ENCODE results near the gene IFNG. TPM values are rescaled to one million over a fixed set of nuclear protein-coding genes. Genes with fewer than 3 reads are reported as not detected.

IFNG gene
- total RNA-seq, 1 experiment from 2014 or later, result not detected

- no peaks in the 10 kb centered on the region for H3K9me3 ChIP-seq (ENCODE audit: control insufficient read depth, low read depth, low read length)
- no peak overlapping the region for H4K5ac ChIP-seq (ENCODE audit: insufficient read length, low read depth, low read length)
- Mint-ChIP-seq H3K4me1 (no peaks in the 10 kb centered on the region), H3K27ac (no peak overlapping the region), H3K36me3 (ENCODE audit: insufficient read depth in 1 of 3, low read depth in 3 of 3) (no peaks in the 10 kb centered on the region), H3K4me3 (no peak overlapping the region), H3K9me3 (no peaks in the 10 kb centered on the region), H3K27me3 (ENCODE audit: low read depth) (no peaks in the 10 kb centered on the region)
- no peak overlapping the region for H2BK5ac ChIP-seq (ENCODE audit: insufficient read length, low read length)
- TF ChIP-seq CTCF (conservative IDR thresholded peaks at IDR 0.05), result no peak
- DNase-seq, result no peak
- no peak overlapping the region for H3K18ac ChIP-seq (ENCODE audit: insufficient read length, low read depth, low read length)
- H2BK15ac ChIP-seq (ENCODE audit: low read depth, low read length), result no peak overlapping the region
- H2BK20ac ChIP-seq (ENCODE audit: low read depth, low read length, poor library complexity, severe bottlenecking), result no peak overlapping the region
- H4K91ac ChIP-seq (ENCODE audit: insufficient read length, low read depth, low read length), result no peak overlapping the region
- H2AFZ ChIP-seq (ENCODE audit: low read length), result no peak overlapping the region
- H3K79me2 ChIP-seq (ENCODE audit: insufficient read depth, low read length), result no peaks in the 10 kb centered on the region
- no peaks in the 10 kb centered on the region for H3K27me3 ChIP-seq (ENCODE audit: insufficient read depth, low read length)
- no peak overlapping the region for H4K8ac ChIP-seq (replicated peaks; ENCODE audit: insufficient read length, low read depth, low read length)
- H3K4me2 ChIP-seq (ENCODE audit: insufficient read depth, insufficient read length, low read length), result no peak overlapping the region
- no peak overlapping the region for H3K4ac ChIP-seq (ENCODE audit: low read depth, low read length)
- no peak overlapping the region for H3K56ac ChIP-seq (ENCODE audit: insufficient read length, low read depth, low read length)
- WGBS (ENCODE audit: extremely low coverage, insufficient read length, low lambda C conversion rate), result no CpG with 5 or more reads among the region's 1 CpG
- no peak overlapping the region for H2BK12ac ChIP-seq (ENCODE audit: insufficient read length, low read depth, low read length)
- no peak overlapping the region for H2BK120ac ChIP-seq (ENCODE audit: low read depth, low read length, poor library complexity, severe bottlenecking)
- no peaks in the 10 kb centered on the region for H3K23me2 ChIP-seq (ENCODE audit: insufficient read length, low read depth, low read length, poor library complexity, severe bottlenecking)
- no peak overlapping the region for H3K27ac ChIP-seq (ENCODE audit: insufficient read length, low read depth, low read length)
- no peak overlapping the region for H3K14ac ChIP-seq (ENCODE audit: insufficient read depth, low read length)
- H4K20me1 ChIP-seq (ENCODE audit: control insufficient read depth, insufficient read depth, insufficient read length), result no peaks in the 10 kb centered on the region
- H2AK5ac ChIP-seq (ENCODE audit: insufficient read length, low read length), result no peak overlapping the region
- H3K9ac ChIP-seq (ENCODE audit: extremely low read depth, insufficient read length, low read length), result no peak overlapping the region
- H3K23ac ChIP-seq (ENCODE audit: insufficient read length, low read depth, low read length), result no peak overlapping the region
- H3K4me1 ChIP-seq (ENCODE audit: insufficient read depth, low read length), result no peaks in the 10 kb centered on the region
- H3K79me1 ChIP-seq (ENCODE audit: insufficient read depth, low read depth, low read length, poor library complexity, severe bottlenecking), result no peaks in the 10 kb centered on the region
- no peak overlapping the region for H3T11ph ChIP-seq (ENCODE audit: low read length)
These were observed 9.8 kb upstream of the IFNG start for GRCh38 chr12:68169213-68169889.

Measured in H9 (cell line).